SK-N-MC (cell line): ENCODE data around the gene SMIM41.

Source experiments
- EZH2 ChIP-seq: fragments of 200-600 bp; sonication (generic); IDR thresholded peaks from one replicate; pipeline ENCODE4 v1.6.1; 2017; ENCODE audit warnings: antibody characterized with exemption
- FOXP2 ChIP-seq: optimal IDR thresholded peaks from 2 replicates; pipeline ENCODE3; 2011; ENCODE audit warnings: mild to moderate bottlenecking, moderate library complexity; ENCODE audit not compliant: insufficient read depth; ENCODE audit errors: extremely low read length, control extremely low read depth
- POLR2AphosphoS5 ChIP-seq: IDR thresholded peaks from 2 replicates; pipeline ENCODE4 v1.6.1; 2012; ENCODE audit warnings: mild to moderate bottlenecking, low read depth, low read length, borderline replicate concordance

GRCh38 chr12:52125476-52125900 lies 46.0 kb downstream of the SMIM41 start:
- TF ChIP-seq POLR2AphosphoS5 (no peak), EZH2 (no peak), FOXP2 (no peak)
